ENCODE data around the gene PAPPA2. TPM values are rescaled to one million over a fixed set of nuclear protein-coding genes. Genes with fewer than 3 reads are reported as not detected.

Gene PAPPA2
- total RNA-seq, 2 experiments from 2014 or later, result 0.19 TPM; not detected in 1

DNA sequence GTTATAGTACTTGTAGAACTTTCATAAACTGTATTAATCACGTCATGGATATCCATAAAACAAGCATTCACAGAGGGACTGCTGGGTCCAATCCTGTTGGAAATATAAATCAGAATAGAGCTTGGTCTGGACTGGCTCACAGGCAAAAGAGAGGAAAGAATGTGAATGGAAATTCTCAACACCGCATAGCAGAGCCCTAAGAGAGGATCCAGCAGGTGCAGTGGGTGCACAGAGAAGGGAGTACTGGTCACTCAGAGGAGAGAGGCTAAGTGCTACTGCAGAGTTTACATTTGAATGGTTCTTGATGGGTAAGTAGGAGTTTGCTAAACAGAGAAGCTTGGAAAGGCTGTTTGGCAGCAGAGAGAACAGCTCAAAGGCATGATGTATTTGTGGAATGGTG is 231.7 kb downstream of the PAPPA2 start:
- TF ChIP-seq, protein P1, sequence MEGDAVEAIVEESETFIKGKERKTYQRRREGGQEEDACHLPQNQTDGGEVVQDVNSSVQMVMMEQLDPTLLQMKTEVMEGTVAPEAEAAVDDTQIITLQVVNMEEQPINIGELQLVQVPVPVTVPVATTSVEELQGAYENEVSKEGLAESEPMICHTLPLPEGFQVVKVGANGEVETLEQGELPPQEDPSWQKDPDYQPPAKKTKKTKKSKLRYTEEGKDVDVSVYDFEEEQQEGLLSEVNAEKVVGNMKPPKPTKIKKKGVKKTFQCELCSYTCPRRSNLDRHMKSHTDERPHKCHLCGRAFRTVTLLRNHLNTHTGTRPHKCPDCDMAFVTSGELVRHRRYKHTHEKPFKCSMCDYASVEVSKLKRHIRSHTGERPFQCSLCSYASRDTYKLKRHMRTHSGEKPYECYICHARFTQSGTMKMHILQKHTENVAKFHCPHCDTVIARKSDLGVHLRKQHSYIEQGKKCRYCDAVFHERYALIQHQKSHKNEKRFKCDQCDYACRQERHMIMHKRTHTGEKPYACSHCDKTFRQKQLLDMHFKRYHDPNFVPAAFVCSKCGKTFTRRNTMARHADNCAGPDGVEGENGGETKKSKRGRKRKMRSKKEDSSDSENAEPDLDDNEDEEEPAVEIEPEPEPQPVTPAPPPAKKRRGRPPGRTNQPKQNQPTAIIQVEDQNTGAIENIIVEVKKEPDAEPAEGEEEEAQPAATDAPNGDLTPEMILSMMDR (conservative IDR thresholded peaks at IDR 0.05; ENCODE audit: low read length), result no peak
- TF ChIP-seq EZH2phosphoT487 (IDR thresholded peaks at IDR 0.05; ENCODE audit: borderline replicate concordance, low read depth, low read length), result no peak
- Histone ChIP-seq H3K27ac (ENCODE audit: low read depth, low read length, poor library complexity, severe bottlenecking) (no peak overlapping the region), H3K4me1 (ENCODE audit: insufficient read depth, low read length, poor library complexity, severe bottlenecking) (no peaks in the 10 kb centered on the region), H3K9me3 (ENCODE audit: low read length) (no peaks in the 10 kb centered on the region), H2AFZ (ENCODE audit: low read length) (no peak overlapping the region), H3K36me3 (ENCODE audit: insufficient read depth, low read length) (no peaks in the 10 kb centered on the region), H3K9me2 (ENCODE audit: insufficient read depth, low read length) (no peaks in the 10 kb centered on the region), H4K20me1 (ENCODE audit: insufficient read depth, low read length) (no peaks in the 10 kb centered on the region), H3K4me3 (ENCODE audit: low read depth, low read length, poor library complexity, severe bottlenecking) (no peak overlapping the region), H3K4me2 (ENCODE audit: low read length) (no peak overlapping the region), H3K79me2 (ENCODE audit: insufficient read depth, low read depth, low read length) (no peaks in the 10 kb centered on the region)
- DNase-seq (ENCODE audit: low spot score), result no peak
- intact Hi-C loops (cut with micrococcal nuclease; ENCODE audit: unreplicated experiment), result no loop called here
- BruUV-seq (replicated peaks), result no TSS peak
- ChIA-PET CTCF (ENCODE audit: unreplicated experiment) (interaction anchor here (0.6 kb wide), 1 partner anchor 8 kb away, joined by 4 read pairs; no protein-coding TSS in a partner anchor), POLR2A (no interaction called here)

DNA sequence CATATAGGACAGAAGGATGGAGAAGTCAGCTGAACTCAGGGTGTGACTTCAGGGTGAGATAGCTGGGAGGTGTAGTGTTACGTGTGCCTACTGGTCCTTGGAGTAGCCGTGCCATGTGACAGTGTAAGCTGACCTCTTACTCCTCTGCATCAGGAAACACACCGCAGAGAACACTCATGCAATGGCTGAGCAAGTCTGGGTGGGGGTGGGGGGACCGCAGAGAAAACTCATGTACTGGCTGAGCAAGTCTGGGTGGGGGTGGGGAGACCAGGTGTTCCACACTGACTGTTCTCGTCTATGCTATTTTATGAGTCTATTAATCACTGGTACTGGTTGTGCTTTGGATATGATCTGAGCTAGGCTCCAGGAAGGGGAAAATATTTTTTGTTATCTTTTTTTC is 233.1 kb downstream of the PAPPA2 start:
- BruUV-seq (replicated peaks), result no TSS peak
- Histone ChIP-seq H3K9me2 (ENCODE audit: insufficient read depth, low read length) (no peaks in the 10 kb centered on the region), H3K4me1 (ENCODE audit: insufficient read depth, low read length, poor library complexity, severe bottlenecking) (no peaks in the 10 kb centered on the region), H3K36me3 (ENCODE audit: insufficient read depth, low read length) (no peaks in the 10 kb centered on the region), H3K9me3 (ENCODE audit: low read length) (no peaks in the 10 kb centered on the region), H3K79me2 (ENCODE audit: insufficient read depth, low read depth, low read length) (no peaks in the 10 kb centered on the region), H3K4me2 (ENCODE audit: low read length) (no peak overlapping the region), H3K4me3 (ENCODE audit: low read depth, low read length, poor library complexity, severe bottlenecking) (no peak overlapping the region), H3K27ac (ENCODE audit: low read depth, low read length, poor library complexity, severe bottlenecking) (no peak overlapping the region), H4K20me1 (ENCODE audit: insufficient read depth, low read length) (no peaks in the 10 kb centered on the region), H2AFZ (ENCODE audit: low read length) (no peak overlapping the region)
- ChIA-PET POLR2A (no interaction called here), CTCF (ENCODE audit: unreplicated experiment) (no interaction called here)
- intact Hi-C loops (cut with micrococcal nuclease; ENCODE audit: unreplicated experiment), result no loop called here
- TF ChIP-seq, protein P1 (conservative IDR thresholded peaks at IDR 0.05; ENCODE audit: low read length), result no peak
- TF ChIP-seq EZH2phosphoT487 (IDR thresholded peaks at IDR 0.05; ENCODE audit: borderline replicate concordance, low read depth, low read length), result no peak
- peak; percentile 5 for DNase-seq (ENCODE audit: low spot score)

DNA sequence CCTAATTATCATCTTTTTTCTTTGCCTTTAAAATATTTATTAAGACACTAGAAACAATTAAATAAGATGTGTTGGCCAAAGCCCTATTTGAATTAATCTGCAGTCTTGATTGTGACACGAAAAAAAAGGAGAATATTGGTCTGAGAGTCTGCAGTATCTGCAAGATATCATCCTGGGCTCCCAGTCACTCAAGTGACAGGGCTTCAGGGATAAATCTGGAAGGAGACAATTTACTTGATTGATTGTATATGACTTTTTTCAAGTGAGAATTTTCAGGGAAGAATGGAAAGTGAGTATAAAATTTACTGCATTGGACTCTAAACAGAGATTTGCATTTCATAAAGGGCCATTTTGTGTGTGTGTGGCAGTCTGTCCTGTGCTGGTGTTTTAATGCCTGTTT is 233.7 kb downstream of the PAPPA2 start:
- POLR2A ChIA-PET, result no interaction called here
- Histone ChIP-seq H3K4me2 (ENCODE audit: low read length) (no peak overlapping the region), H2AFZ (ENCODE audit: low read length) (no peak overlapping the region), H3K79me2 (ENCODE audit: insufficient read depth, low read depth, low read length) (no peaks in the 10 kb centered on the region), H3K4me1 (ENCODE audit: insufficient read depth, low read length, poor library complexity, severe bottlenecking) (no peaks in the 10 kb centered on the region), H3K27ac (ENCODE audit: low read depth, low read length, poor library complexity, severe bottlenecking) (no peak overlapping the region), H3K36me3 (ENCODE audit: insufficient read depth, low read length) (no peaks in the 10 kb centered on the region), H4K20me1 (ENCODE audit: insufficient read depth, low read length) (no peaks in the 10 kb centered on the region), H3K4me3 (ENCODE audit: low read depth, low read length, poor library complexity, severe bottlenecking) (no peak overlapping the region), H3K9me2 (ENCODE audit: insufficient read depth, low read length) (no peaks in the 10 kb centered on the region), H3K9me3 (ENCODE audit: low read length) (no peaks in the 10 kb centered on the region)
- BruUV-seq (replicated peaks), result no TSS peak
- DNase-seq (ENCODE audit: low spot score), result no peak
- intact Hi-C loops (cut with micrococcal nuclease; ENCODE audit: unreplicated experiment), result no loop called here
- TF ChIP-seq, protein P1 (conservative IDR thresholded peaks at IDR 0.05; ENCODE audit: low read length), result no peak
- TF ChIP-seq EZH2phosphoT487 (IDR thresholded peaks at IDR 0.05; ENCODE audit: borderline replicate concordance, low read depth, low read length), result no peak
- CTCF ChIA-PET (ENCODE audit: unreplicated experiment), result no interaction called here

Data from OCI-LY7 (cell line).